Eye (tissue), 1 donor: ENCODE measurements around the gene ATP5F1D.
A peak's percentile ranks its signal among the peaks of the same experiment; 100 is the strongest.

Source experiments
- DNase-seq: peaks from one replicate; pipeline ENCODE4 v3.0.0-alpha.2; 2015

ATP5F1D gene

GRCh38 chr19:1283917-1284292, 42.4 kb downstream of the ATP5F1D start:
- no peak for DNase-seq

DNA sequence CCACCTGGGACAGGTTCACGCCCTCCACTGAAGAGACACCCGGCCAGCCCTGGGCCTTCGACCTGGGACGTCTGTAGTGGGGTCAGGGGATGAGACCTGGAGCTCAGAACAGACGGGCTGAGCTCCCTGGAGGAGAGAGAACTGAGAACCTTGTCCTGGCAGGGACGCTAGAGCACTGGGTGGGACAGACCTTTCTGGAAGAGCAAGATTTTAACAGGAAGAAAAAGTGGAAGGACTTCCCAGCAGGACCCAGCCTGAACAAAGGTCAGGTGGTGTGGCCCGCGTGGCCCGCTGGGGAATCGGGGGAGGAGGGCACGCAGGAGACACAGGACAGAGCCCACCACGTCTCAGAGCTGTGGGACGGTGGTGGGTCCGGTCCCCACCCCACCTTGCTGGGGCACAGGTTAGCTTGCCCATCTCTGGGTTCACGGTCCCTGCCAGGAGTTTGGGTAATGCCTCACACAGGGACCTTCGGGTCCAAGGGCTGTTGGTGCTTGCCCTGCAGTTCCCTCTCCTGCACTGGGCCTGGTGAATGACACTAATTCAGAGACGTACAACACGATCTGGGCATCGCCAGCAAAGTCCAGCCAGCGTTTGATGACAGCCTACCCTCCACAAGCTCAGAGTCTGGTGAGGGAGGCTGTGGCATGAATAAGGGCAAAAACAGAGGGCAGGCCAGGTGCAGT, 42.9 kb downstream of the ATP5F1D start:
- DNase-seq, result no peak

DNA sequence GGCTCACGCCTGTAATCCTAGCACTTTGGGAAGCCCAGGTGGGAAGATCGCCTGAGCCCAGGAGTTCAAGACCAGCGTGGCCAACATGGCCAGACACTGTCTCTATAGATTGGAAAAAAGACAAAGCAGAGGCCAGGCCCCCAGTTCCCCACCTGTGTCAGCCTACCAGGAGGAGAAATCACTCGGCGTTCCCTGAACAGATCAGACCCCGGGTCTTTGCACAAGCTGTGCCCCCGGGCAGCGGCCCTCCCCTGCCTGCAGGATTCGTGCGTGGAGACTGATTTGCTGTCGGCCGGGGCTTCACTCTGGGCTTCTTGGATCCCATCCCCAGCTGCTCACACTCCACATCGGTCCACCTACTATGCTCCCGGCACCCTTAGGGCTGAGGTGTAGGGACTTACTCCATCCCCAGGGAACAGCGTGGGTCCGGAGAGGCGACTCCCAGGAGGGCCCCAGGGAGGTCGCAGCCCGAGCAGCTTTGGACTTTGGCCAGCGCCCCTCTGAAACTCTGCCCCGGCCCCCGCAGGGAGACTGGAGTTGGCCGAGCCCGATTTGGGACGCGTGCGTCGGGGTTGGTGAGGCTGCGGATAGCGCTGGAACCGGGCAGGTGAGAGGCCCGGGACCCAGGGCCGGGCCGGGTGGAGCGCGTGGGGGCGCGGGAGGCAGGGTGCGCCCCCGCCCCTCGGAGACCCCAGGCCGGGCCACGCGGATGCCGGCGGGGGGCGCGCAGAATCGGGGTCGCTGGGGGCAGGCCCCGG, 43.6 kb downstream of the ATP5F1D start:
- peak; percentile 71 for DNase-seq

DNA sequence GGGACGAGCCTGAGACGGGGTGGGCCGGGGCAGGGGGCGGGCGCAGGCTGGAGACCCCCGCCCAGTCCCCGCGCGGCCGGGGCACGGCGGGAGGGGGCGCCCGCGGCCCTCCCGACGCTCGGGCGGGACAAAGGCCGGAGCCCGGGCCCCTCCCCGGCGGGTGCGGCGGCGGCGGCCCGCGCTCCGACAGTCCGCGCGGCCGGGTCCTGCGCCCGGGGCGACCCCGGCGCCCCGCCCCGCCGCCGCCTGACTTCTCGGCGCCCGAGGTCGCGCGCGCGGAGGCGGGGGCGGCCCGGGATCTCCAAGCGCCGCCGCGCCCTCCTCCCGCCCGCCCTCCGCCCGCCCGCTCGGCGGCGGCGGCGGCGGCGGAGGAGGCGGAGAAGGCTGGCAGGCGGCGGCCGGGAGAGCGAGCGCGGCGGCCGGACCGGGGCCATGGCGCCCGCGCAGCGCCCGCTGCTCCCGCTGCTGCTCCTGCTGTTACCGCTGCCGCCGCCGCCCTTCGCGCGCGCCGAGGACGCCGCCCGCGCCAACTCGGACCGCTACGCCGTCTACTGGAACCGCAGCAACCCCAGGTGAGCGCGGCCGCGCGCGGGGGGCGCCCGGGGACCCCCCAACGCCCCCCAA, 44.3 kb downstream of the ATP5F1D start, which contains the start of gene EFNA2:
Gene EFNA2, plus strand, starts transcription at position 137 of the 624 bp plus-strand sequence. Its CDS starts 296 bp downstream, at position 433.
- peak; percentile 55 for DNase-seq

DNA sequence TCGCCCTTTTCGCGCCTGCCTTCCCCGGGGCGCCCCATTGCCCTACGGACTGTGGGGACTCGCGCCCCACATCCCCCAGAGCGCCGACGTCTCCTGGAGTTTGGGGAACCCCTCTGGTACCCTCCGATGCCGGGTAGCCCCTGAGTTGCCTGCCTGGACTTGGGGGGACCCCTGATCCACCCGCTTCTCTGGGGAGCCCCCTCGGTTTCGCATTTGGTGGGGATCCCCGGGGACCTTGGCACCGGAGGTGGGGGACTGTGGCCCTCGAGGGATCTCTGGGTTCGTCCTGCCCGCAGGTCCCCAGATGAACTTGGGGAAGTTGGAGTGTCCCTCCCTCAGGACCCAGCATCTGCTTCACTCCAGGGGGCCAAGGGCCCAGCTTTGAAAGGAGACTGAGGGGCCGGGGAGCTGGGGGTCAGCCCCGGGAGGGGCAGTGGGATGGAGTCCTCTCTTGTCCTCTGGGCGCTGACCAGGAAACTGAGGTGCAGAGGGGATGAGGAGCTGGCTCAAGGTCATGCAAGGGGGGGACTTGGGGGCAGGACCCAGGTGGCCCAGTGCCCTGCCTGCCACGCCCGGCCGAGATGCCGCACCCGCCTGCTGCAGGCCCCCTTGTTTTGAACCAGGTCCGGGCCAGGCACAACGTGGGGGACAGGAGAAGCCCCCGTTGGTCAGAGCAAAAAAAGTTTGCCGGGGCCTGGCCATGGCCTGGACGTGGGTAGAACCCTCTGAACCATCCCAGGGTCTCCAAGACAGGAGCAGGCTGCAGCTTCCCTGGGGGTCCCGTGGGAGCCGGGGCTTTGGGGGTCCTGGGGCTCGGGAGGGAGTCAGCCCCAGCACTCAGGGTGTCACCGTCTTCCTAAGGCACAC, 45.2 kb downstream of the ATP5F1D start:
- DNase-seq, result no peak

- DNase-seq, result no peak
These were observed 46.0 kb downstream of the ATP5F1D start for GRCh38 chr19:1287354-1288225.

- DNase-seq, result no peak
These were observed 46.7 kb downstream of the ATP5F1D start for GRCh38 chr19:1288226-1288612.

- no peak for DNase-seq
These were observed 47.5 kb downstream of the ATP5F1D start for GRCh38 chr19:1288833-1289685.

GRCh38 chr19:1289686-1290025, 48.1 kb downstream of the ATP5F1D start:
- no peak for DNase-seq

DNA sequence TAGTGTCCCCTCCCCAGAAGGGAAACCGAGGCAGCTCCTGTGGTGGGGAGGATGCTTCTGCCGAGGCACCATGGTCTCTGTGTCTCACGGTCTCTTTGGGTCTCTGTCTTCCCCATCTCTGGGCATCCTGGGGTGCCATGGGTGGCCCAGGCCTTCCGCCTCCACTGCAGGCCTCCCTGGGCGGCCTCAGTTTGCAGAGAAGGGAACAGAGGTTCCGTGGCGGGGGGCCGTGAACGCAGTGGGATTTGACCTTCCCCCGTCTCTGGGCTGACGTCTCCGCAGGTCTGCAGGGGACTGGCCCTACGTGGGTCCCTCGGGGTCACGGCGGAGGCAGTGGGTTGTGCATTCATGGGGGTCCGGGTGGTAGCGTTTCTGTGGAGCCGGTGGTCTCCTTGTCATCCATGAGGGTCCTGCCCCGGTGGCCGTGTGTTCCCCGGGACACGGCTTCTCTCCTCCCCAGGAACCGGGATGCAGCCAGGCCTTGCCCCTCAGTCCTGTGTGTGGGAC, 48.7 kb downstream of the ATP5F1D start:
- no peak for DNase-seq

- no peak for DNase-seq
These were observed 49.4 kb downstream of the ATP5F1D start for GRCh38 chr19:1290703-1291651.

DNA sequence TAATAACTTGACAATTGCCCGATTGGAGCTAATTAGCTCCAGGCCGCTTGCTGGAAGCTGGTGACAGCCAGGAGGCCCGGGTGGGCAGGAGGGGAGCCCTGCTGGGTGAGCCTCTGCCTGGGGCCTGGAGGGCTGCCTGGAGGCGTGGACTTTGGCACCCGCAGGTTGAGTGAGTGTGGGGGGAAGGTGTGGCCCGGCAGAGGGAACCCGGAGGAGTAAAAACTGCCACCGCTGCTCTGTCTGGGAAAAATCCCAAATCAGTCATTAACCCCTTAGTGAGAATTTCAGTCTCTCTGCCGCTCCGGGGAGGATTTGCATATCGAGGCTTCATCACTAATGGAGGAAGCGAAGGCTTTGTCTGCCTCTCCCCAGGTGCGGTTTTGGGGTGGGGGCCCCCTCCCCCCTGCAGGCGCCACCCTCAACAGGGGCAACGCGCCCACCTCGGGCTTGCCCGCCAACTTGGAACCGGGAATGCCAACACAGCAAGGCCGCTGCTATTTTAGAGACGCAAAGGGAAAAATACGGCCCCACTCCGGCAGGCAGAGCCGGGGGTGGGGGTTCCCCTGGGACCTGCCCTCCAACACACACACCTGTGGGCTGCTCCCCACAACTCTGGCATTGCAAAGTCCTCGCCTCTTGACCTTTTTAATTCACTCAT, 50.3 kb downstream of the ATP5F1D start:
- no peak for DNase-seq

DNA sequence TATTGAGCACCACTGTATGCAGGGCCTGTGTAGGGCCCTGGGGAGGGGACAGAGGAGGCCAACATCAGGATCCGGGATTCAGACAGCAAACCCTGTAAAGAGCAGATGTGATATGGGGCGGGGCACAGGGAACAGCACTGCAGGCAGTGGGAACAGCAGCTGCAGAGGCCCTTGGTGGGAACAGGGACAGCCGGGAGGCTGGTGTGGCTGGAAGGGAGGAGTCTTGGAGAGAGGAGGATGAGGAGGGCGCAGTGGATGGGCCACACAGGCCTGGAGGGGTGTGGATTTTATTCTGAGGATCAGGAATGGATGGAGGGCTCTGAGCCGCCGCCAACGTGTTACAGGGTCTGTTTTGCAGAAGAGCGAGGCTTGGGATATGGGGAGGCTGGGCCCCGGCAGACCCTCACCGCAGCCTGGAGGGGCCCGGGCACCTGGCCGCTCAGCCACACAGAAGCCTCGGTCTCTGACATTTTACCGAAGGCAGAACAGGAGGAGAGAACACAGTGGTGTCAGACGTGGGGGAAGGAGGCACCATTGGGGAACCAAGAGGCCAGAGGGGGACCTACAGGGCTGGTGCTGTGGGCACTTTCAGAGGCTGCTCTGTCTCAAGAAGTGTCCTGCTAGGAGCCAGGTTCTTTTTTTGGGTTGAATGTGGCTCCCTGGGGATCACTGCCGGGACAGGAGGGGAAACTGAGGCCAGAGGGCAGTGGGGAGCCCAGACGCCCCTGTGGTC, 51.0 kb downstream of the ATP5F1D start:
- DNase-seq, result no peak

DNA sequence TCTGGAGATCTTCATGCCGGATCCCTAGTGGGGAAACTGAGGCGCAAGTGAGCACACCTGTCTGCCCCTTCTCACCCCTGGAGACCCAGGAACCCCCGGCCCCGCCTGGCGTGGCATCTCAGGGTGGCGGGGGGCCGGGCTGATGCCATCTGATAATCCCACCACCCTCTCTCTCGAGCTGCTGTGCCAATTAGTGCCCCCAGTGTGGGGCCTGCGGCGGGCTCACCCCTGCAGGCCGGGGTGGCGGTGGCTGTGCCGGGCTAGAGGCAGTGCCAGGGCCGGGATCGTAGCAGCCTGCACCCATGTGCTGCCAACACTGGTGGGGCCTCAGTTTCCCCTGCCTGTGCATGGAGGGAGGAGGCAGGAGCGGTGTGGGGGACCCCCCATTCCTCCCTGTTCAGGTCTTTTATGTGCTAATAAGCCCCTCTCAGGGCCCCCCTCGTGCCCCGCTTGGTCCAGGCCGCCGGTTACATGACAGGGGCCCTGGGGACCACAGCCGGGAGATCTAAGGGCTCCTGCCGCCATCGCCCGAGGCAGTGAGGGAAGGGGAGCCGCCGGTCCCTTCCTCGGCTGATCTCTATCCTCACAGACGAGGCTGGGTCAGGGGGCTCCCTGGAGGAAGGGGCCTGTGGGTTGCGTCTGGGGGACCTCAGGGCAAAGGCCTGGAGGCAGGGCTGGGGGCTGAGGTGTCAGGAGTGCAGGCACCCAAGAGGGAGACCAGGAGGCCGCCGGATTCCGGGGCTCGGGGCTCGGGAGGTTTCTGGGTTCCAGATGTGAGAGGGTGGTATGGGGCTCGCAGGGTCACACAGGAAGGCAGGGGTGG, 52.4 kb downstream of the ATP5F1D start:
- no peak for DNase-seq
